ENCODE measurements around the gene TMPRSS12.
"Not testable (repeated sequence)": the region's sequence is repeated elsewhere in the genome, so short reads cannot be mapped to it uniquely, and the experiment has no call there.

Gene TMPRSS12

GRCh38 chr12:50842637-50843493, at the start of gene TMPRSS12:
TSS of gene TMPRSS12 (plus strand) at chr12:50842926. CDS start at chr12:50842965, 39 bp downstream.
- in situ Hi-C loops (cut with MboI; ENCODE audit: low sequenced_read_pairs) = no loop called here

- in situ Hi-C loops (cut with MboI; ENCODE audit: low sequenced_read_pairs) = no loop called here
Measured at GRCh38 chr12:50799908-50800307, 42.8 kb upstream of the TMPRSS12 start.

GRCh38 chr12:50803230-50803875, 39.4 kb upstream of the TMPRSS12 start:
- in situ Hi-C loops (cut with MboI; ENCODE audit: low sequenced_read_pairs) = no loop called here

- in situ Hi-C loops (cut with MboI; ENCODE audit: low sequenced_read_pairs) = no loop called here
Measured at GRCh38 chr12:50806176-50806575, 36.5 kb upstream of the TMPRSS12 start.

GRCh38 chr12:50809131-50809530, 33.6 kb upstream of the TMPRSS12 start:
- in situ Hi-C loops (cut with MboI; ENCODE audit: low sequenced_read_pairs) = not testable (repeated sequence)

- in situ Hi-C loops (cut with MboI; ENCODE audit: low sequenced_read_pairs) = not testable (repeated sequence)
Measured at GRCh38 chr12:50814921-50815320, 27.8 kb upstream of the TMPRSS12 start.

GRCh38 chr12:50820177-50820576, 22.5 kb upstream of the TMPRSS12 start:
- in situ Hi-C loops (cut with MboI; ENCODE audit: low sequenced_read_pairs) = no loop called here

- in situ Hi-C loops (cut with MboI; ENCODE audit: low sequenced_read_pairs) = no loop called here
Measured at GRCh38 chr12:50822082-50822481, 20.6 kb upstream of the TMPRSS12 start.

- in situ Hi-C loops (cut with MboI; ENCODE audit: low sequenced_read_pairs) = not testable (repeated sequence)
Measured at GRCh38 chr12:50823724-50824123, 19.0 kb upstream of the TMPRSS12 start.

- in situ Hi-C loops (cut with MboI; ENCODE audit: low sequenced_read_pairs) = no loop called here
Measured at GRCh38 chr12:50824914-50825313, 17.8 kb upstream of the TMPRSS12 start.

- in situ Hi-C loops (cut with MboI; ENCODE audit: low sequenced_read_pairs) = no loop called here
Measured at GRCh38 chr12:50825372-50825838, 17.3 kb upstream of the TMPRSS12 start.

GRCh38 chr12:50828121-50828520, 14.6 kb upstream of the TMPRSS12 start:
- in situ Hi-C loops (cut with MboI; ENCODE audit: low sequenced_read_pairs) = no loop called here

GRCh38 chr12:50828886-50829285, 13.8 kb upstream of the TMPRSS12 start:
- in situ Hi-C loops (cut with MboI; ENCODE audit: low sequenced_read_pairs) = no loop called here

GRCh38 chr12:50833801-50834200, 8.9 kb upstream of the TMPRSS12 start:
- in situ Hi-C loops (cut with MboI; ENCODE audit: low sequenced_read_pairs) = not testable (repeated sequence)

GRCh38 chr12:50839042-50839441, 3.7 kb upstream of the TMPRSS12 start:
- in situ Hi-C loops (cut with MboI; ENCODE audit: low sequenced_read_pairs) = no loop called here

- in situ Hi-C loops (cut with MboI; ENCODE audit: low sequenced_read_pairs) = no loop called here
Measured at GRCh38 chr12:50840809-50841487, 1.8 kb upstream of the TMPRSS12 start.

- in situ Hi-C loops (cut with MboI; ENCODE audit: low sequenced_read_pairs) = no loop called here
Measured at GRCh38 chr12:50841716-50842531, 802 bp upstream of the TMPRSS12 start.

- in situ Hi-C loops (cut with MboI; ENCODE audit: low sequenced_read_pairs) = no loop called here
Measured at GRCh38 chr12:50845021-50845647, 2.4 kb downstream of the TMPRSS12 start.

- in situ Hi-C loops (cut with MboI; ENCODE audit: low sequenced_read_pairs) = no loop called here
Measured at GRCh38 chr12:50848963-50849362, 6.2 kb downstream of the TMPRSS12 start.

GRCh38 chr12:50855218-50855617, 12.5 kb downstream of the TMPRSS12 start:
- in situ Hi-C loops (cut with MboI; ENCODE audit: low sequenced_read_pairs) = not testable (repeated sequence)
